Right lobe of liver (tissue), 4 donors: ENCODE results near the gene SESTD1.

Experiments
- POLR2A ChIP-seq: fragments of 450-650 bp; IDR thresholded peaks from one replicate; pipeline ENCODE4 v1.6.1; 2017; ENCODE audit warnings: antibody characterized with exemption, mild to moderate bottlenecking
- TF ChIP-seq, protein P1 (sequence below), 4 donors: fragments of 200-600 bp in 3 of 4; fragments of 450-650 bp in 1 of 4; IDR thresholded peaks; one replicate each; pipeline versions ENCODE4 v1.5.1 to v1.8.0; 2016 to 2022; ENCODE audit warnings: antibody characterized with exemption in 4 of 4, mild to moderate bottlenecking in 2 of 4
- donor health status: DM: no; HTN: no; CAD: no.
- donor health status: DM: no; HTN: no; CAD: no.
- donor health status: DM: no; HTN: yes; CAD: no.

GRCh38 chr2:179238027-179238426 is 26.6 kb downstream of the SESTD1 start:
- TF ChIP-seq, protein P1, sequence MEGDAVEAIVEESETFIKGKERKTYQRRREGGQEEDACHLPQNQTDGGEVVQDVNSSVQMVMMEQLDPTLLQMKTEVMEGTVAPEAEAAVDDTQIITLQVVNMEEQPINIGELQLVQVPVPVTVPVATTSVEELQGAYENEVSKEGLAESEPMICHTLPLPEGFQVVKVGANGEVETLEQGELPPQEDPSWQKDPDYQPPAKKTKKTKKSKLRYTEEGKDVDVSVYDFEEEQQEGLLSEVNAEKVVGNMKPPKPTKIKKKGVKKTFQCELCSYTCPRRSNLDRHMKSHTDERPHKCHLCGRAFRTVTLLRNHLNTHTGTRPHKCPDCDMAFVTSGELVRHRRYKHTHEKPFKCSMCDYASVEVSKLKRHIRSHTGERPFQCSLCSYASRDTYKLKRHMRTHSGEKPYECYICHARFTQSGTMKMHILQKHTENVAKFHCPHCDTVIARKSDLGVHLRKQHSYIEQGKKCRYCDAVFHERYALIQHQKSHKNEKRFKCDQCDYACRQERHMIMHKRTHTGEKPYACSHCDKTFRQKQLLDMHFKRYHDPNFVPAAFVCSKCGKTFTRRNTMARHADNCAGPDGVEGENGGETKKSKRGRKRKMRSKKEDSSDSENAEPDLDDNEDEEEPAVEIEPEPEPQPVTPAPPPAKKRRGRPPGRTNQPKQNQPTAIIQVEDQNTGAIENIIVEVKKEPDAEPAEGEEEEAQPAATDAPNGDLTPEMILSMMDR (IDR thresholded peaks at IDR 0.05): no peak
- no peak for TF ChIP-seq POLR2A
